ENCODE measurements around the gene ISLR. TPM values are rescaled to one million over a fixed set of nuclear protein-coding genes. Genes with fewer than 3 reads are reported as not detected.
A peak's percentile ranks its signal among the peaks of the same experiment; 100 is the strongest.

ISLR gene
- total and polyA plus RNA-seq, 7 donors = 0.69 to 186 (median 71.4) TPM

DNA sequence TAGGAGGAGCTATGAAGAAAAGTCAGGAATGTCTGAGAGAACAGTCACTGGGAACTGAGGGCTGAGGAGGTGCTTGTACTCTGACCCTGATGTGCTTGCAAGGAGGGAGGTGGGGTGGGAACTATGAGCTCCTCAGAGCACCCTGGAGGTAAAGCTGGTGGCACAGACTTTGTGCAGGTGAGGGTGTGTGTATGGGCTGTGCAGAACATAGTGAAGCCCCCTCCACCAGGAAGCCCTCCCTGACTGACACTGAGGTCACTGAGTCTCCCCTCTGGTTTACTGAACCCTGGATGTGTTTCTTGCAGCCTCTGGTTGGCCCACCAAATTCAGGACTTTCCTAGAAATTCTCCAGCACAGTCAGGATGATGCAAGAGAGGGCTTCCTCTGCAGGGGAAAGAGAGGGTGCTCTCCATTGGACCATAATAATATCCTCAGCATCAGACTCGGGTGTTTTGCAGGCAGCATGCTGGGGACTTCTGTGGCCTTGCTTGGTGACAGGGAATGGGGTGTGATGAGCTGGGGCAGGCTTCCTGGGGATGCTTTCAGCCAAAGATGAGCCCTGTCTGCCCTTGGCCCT lies 1.5 kb upstream of the ISLR start:
- H3K4me3 ChIP-seq = no peak overlapping the region
- DNase-seq = peak; percentile 48
- peak overlapping the region; percentile 78 to 89 (median 84) for H3K27ac ChIP-seq
- TF ChIP-seq, protein P1, sequence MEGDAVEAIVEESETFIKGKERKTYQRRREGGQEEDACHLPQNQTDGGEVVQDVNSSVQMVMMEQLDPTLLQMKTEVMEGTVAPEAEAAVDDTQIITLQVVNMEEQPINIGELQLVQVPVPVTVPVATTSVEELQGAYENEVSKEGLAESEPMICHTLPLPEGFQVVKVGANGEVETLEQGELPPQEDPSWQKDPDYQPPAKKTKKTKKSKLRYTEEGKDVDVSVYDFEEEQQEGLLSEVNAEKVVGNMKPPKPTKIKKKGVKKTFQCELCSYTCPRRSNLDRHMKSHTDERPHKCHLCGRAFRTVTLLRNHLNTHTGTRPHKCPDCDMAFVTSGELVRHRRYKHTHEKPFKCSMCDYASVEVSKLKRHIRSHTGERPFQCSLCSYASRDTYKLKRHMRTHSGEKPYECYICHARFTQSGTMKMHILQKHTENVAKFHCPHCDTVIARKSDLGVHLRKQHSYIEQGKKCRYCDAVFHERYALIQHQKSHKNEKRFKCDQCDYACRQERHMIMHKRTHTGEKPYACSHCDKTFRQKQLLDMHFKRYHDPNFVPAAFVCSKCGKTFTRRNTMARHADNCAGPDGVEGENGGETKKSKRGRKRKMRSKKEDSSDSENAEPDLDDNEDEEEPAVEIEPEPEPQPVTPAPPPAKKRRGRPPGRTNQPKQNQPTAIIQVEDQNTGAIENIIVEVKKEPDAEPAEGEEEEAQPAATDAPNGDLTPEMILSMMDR (IDR thresholded peaks at IDR 0.05) = no peak
- TF ChIP-seq POLR2AphosphoS5 (IDR thresholded peaks at IDR 0.05) (no peak), EP300 (IDR thresholded peaks at IDR 0.05) (no peak), POLR2A (IDR thresholded peaks at IDR 0.05) (no peak)
- 88 to 98% methylated on average over 1 of the region's 1 CpG for WGBS, 2 donors
- H3K27me3 ChIP-seq = no peaks in the 10 kb centered on the region
- peaks cover 0 to 8% (median 6%) of the 10 kb centered on the region in 4 donors for H3K36me3 ChIP-seq
- intact Hi-C loops (cut with DNase I) = no loop called here
- H3K9me3 ChIP-seq = no peaks in the 10 kb centered on the region
- peaks cover 0 to 68% (median 65%) of the 10 kb centered on the region in 4 donors for H3K4me1 ChIP-seq

- no peaks in the 10 kb centered on the region for H3K27me3 ChIP-seq
- peaks cover 0 to 8% (median 6%) of the 10 kb centered on the region in 4 donors for H3K36me3 ChIP-seq
- peak overlapping the region; percentile 78 to 89 (median 84) for H3K27ac ChIP-seq
- peak overlapping the region in 3 of 4 donors; percentile 50 to 51 (median 51) for H3K4me3 ChIP-seq
- no peaks in the 10 kb centered on the region for H3K9me3 ChIP-seq
- intact Hi-C loops (cut with DNase I) = no loop called here
- peaks cover 0 to 75% (median 67%) of the 10 kb centered on the region in 4 donors for H3K4me1 ChIP-seq
- DNase-seq = peak; percentile 89
- no peak for TF ChIP-seq POLR2A (IDR thresholded peaks at IDR 0.05)
- TF ChIP-seq, protein P1 (IDR thresholded peaks at IDR 0.05) = no peak
- TF ChIP-seq POLR2AphosphoS5 (IDR thresholded peaks at IDR 0.05) = no peak
- TF ChIP-seq EP300 (IDR thresholded peaks at IDR 0.05) = no peak
- 64 to 69% methylated on average over 13 of the region's 13 CpGs for WGBS, 2 donors
Measured at GRCh38 chr15:74172701-74173379, 670 bp upstream of the ISLR start.

DNA sequence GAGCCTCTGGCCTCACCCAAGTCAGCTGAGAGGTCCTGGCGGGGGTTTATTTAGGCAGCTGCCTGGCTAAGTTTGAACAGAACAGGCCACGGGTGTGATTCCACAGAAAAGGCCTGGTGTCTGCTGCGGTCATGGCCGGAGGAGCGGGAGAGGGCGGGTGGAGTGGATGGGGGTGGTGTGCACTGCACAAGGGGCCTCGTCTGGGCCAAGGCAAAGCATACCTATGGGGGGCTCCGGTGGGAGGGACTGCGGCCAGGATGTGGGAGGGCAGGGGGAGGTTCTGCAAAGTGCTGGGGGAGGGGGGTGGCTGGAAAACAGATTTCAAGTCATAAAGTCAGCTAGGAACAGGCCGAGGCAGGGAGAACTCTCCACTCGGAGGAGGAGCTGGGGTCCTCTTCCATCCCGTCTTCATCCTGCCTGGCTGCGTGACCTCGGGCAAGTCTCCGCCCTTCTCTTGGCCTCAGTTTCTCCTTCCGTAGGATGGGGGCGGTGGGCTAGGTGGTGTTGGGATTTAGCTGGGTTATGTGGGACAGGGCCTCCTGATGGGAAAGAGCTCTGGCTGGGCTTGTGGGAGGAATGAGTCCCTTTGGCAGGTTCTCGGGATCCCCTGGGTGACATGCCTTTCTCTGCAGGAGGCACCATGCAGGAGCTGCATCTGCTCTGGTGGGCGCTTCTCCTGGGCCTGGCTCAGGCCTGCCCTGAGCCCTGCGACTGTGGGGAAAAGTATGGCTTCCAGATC lies 878 bp downstream of the ISLR start:
- TF ChIP-seq POLR2AphosphoS5 (IDR thresholded peaks at IDR 0.05) = peak in 1 of 4 donors; percentile 5
- no peak for TF ChIP-seq POLR2A (IDR thresholded peaks at IDR 0.05)
- WGBS, 2 donors = 79 to 80% methylated on average over 20 of the region's 20 CpGs
- H3K9me3 ChIP-seq = no peaks in the 10 kb centered on the region
- DNase-seq = peak; percentile 82
- peak overlapping the region; percentile 78 to 89 (median 84) for H3K27ac ChIP-seq
- intact Hi-C loops (cut with DNase I) = loop anchor here (2.0 kb wide), 1 partner anchor 38 kb away; no protein-coding TSS in a partner anchor
- H3K27me3 ChIP-seq = no peaks in the 10 kb centered on the region
- peaks cover 0 to 71% (median 63%) of the 10 kb centered on the region in 4 donors for H3K4me1 ChIP-seq
- peak overlapping the region; percentile 40 to 51 (median 50) for H3K4me3 ChIP-seq
- H3K36me3 ChIP-seq = peaks cover 0 to 8% (median 6%) of the 10 kb centered on the region in 4 donors

DNA sequence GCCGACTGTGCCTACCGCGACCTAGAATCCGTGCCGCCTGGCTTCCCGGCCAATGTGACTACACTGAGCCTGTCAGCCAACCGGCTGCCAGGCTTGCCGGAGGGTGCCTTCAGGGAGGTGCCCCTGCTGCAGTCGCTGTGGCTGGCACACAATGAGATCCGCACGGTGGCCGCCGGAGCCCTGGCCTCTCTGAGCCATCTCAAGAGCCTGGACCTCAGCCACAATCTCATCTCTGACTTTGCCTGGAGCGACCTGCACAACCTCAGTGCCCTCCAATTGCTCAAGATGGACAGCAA lies 1.4 kb downstream of the ISLR start:
- peak overlapping the region; percentile 40 to 51 (median 50) for H3K4me3 ChIP-seq
- H3K27ac ChIP-seq = peak overlapping the region; percentile 78 to 89 (median 84)
- H3K36me3 ChIP-seq = peaks cover 0 to 8% (median 6%) of the 10 kb centered on the region in 4 donors
- H3K27me3 ChIP-seq = no peaks in the 10 kb centered on the region
- H3K9me3 ChIP-seq = no peaks in the 10 kb centered on the region
- TF ChIP-seq POLR2A (IDR thresholded peaks at IDR 0.05) (no peak), EP300 (IDR thresholded peaks at IDR 0.05) (no peak)
- TF ChIP-seq, protein P1 (IDR thresholded peaks at IDR 0.05) = no peak
- intact Hi-C loops (cut with DNase I) = loop anchor here (2.0 kb wide), 1 partner anchor 38 kb away; no protein-coding TSS in a partner anchor
- peaks cover 0 to 76% (median 67%) of the 10 kb centered on the region in 4 donors for H3K4me1 ChIP-seq
- 87 to 89% methylated on average over 14 of the region's 14 CpGs for WGBS, 2 donors
- DNase-seq = no peak

All from sigmoid colon (tissue), 7 donors.